MM.1S (cell line): ENCODE results near the gene INPP4A.

Experiments used
- DNase-seq: peaks from one replicate; pipeline ENCODE4 v3.0.0-alpha.2; 2015
- H2AFZ ChIP-seq: fragments of 300-600 bp; sonication (generic); 2 replicates; pipeline ENCODE4 v1.6.0; 2016; ENCODE audit warnings: antibody characterized with exemption, low read length
- H3F3A ChIP-seq: fragments of 300-600 bp; sonication (generic); 2 replicates; pipeline ENCODE4 v1.6.1; 2016; ENCODE audit warnings: mild to moderate bottlenecking, antibody characterized with exemption, low read length, moderate library complexity, mixed read lengths; ENCODE audit not compliant: insufficient read depth
- H3K27ac ChIP-seq: fragments of 300-600 bp; sonication (generic); 2 replicates; pipeline ENCODE4 v1.5.1; 2016; ENCODE audit warnings: mild to moderate bottlenecking, low read length
- H3K27me3 ChIP-seq: fragments of 300-600 bp; sonication (generic); replicated peaks from 2 replicates; pipeline ENCODE4 v1.6.0; 2016; ENCODE audit warnings: low read length; ENCODE audit not compliant: insufficient read depth
- H3K36me3 ChIP-seq: fragments of 300-600 bp; sonication (generic); replicated peaks from 2 replicates; pipeline ENCODE4 v1.6.1; 2016; ENCODE audit warnings: mild to moderate bottlenecking, low read length, mixed read lengths; ENCODE audit not compliant: insufficient read depth
- H3K4me1 ChIP-seq: fragments of 300-600 bp; sonication (generic); 2 replicates; pipeline ENCODE4 v1.6.1; 2016; ENCODE audit warnings: low read length, mixed read lengths
- H3K4me2 ChIP-seq: fragments of 300-600 bp; sonication (generic); 2 replicates; pipeline ENCODE4 v1.6.0; 2016; ENCODE audit warnings: low read depth, low read length
- H3K4me3 ChIP-seq: fragments of 300-600 bp; sonication (generic); 2 replicates; pipeline ENCODE4 v1.5.1; 2016; ENCODE audit warnings: low read length, mixed read lengths
- H3K79me2 ChIP-seq: fragments of 300-600 bp; sonication (generic); 2 replicates; pipeline ENCODE4 v1.6.1; 2016; ENCODE audit warnings: mixed run types, low read length, mixed read lengths
- H3K9ac ChIP-seq: fragments of 300-600 bp; sonication (generic); 2 replicates; pipeline ENCODE4 v1.6.1; 2016; ENCODE audit warnings: low read length, mixed read lengths
- H3K9me2 ChIP-seq: fragments of 300-600 bp; sonication (generic); replicated peaks from 2 replicates; pipeline ENCODE4 v1.6.1; 2016; ENCODE audit warnings: mild to moderate bottlenecking, low read length, mixed read lengths; ENCODE audit not compliant: insufficient read depth
- H3K9me3 ChIP-seq: fragments of 300-600 bp; sonication (generic); replicated peaks from 2 replicates; pipeline ENCODE4 v1.6.1; 2016; ENCODE audit warnings: mild to moderate bottlenecking, low read length, mixed read lengths; ENCODE audit not compliant: insufficient read depth
- H4K20me1 ChIP-seq: fragments of 300-600 bp; sonication (generic); 2 replicates; pipeline ENCODE4 v1.6.1; 2016; ENCODE audit warnings: mild to moderate bottlenecking, low read length, moderate library complexity, mixed read lengths; ENCODE audit not compliant: insufficient read depth
- EZH2 ChIP-seq: fragments of 300-600 bp; sonication (generic); optimal IDR thresholded peaks from 2 replicates; pipeline ENCODE3; 2017; ENCODE audit warnings: low read depth, mild to moderate bottlenecking, antibody characterized with exemption, low read length, mixed read lengths
- EZH2phosphoT487 ChIP-seq: fragments of 300-600 bp; sonication (generic); IDR thresholded peaks from 2 replicates; pipeline ENCODE4 v1.6.1; 2018; ENCODE audit warnings: antibody characterized with exemption, low read length
- TF ChIP-seq, protein P1 (sequence below): fragments of 300-600 bp; sonication (generic); IDR thresholded peaks from 2 replicates; pipeline ENCODE4 v1.5.1; 2016; ENCODE audit warnings: antibody characterized with exemption, low read length, mixed read lengths

Gene INPP4A

DNA sequence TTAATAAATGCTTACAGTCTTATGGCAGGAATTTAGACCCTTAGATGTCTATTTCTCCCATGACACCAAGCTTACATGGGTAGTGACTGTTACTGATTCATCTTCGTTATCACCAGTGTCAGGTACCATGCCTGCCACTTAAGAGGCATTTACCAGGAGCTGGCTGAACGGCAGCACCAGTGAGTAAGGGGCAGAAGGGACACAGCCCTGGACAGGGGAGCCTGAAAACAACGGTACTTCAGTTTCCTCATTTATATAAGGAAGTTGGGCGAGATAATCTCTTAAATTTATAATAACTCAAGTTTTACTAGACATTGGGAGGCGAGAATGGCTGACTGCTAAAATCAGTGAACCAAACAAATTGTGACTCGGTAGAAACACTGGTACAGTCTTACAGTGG, 162.4 kb downstream of the INPP4A start:
- TF ChIP-seq EZH2phosphoT487 (no peak), EZH2 (no peak)
- TF ChIP-seq, protein P1, sequence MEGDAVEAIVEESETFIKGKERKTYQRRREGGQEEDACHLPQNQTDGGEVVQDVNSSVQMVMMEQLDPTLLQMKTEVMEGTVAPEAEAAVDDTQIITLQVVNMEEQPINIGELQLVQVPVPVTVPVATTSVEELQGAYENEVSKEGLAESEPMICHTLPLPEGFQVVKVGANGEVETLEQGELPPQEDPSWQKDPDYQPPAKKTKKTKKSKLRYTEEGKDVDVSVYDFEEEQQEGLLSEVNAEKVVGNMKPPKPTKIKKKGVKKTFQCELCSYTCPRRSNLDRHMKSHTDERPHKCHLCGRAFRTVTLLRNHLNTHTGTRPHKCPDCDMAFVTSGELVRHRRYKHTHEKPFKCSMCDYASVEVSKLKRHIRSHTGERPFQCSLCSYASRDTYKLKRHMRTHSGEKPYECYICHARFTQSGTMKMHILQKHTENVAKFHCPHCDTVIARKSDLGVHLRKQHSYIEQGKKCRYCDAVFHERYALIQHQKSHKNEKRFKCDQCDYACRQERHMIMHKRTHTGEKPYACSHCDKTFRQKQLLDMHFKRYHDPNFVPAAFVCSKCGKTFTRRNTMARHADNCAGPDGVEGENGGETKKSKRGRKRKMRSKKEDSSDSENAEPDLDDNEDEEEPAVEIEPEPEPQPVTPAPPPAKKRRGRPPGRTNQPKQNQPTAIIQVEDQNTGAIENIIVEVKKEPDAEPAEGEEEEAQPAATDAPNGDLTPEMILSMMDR: no peak
- H3K9me2 ChIP-seq: no peaks in the 10 kb centered on the region
- H3F3A ChIP-seq: peaks cover 11% of the 10 kb centered on the region
- no peaks in the 10 kb centered on the region for H3K36me3 ChIP-seq
- H4K20me1 ChIP-seq: no peaks in the 10 kb centered on the region
- peak overlapping the region; percentile 85 for H3K4me2 ChIP-seq
- peaks cover 13% of the 10 kb centered on the region for H3K4me1 ChIP-seq
- peak overlapping the region; percentile 98; the same call in 1 of the 2 replicates for H3K4me3 ChIP-seq
- no peak overlapping the region for H3K27ac ChIP-seq
- H3K9me3 ChIP-seq: no peaks in the 10 kb centered on the region
- H3K27me3 ChIP-seq: no peaks in the 10 kb centered on the region
- peak overlapping the region; percentile 97; the same call in 1 of the 2 replicates for H3K9ac ChIP-seq
- no peak for DNase-seq
- no peak overlapping the region for H2AFZ ChIP-seq
- H3K79me2 ChIP-seq: peaks cover 50% of the 10 kb centered on the region

DNA sequence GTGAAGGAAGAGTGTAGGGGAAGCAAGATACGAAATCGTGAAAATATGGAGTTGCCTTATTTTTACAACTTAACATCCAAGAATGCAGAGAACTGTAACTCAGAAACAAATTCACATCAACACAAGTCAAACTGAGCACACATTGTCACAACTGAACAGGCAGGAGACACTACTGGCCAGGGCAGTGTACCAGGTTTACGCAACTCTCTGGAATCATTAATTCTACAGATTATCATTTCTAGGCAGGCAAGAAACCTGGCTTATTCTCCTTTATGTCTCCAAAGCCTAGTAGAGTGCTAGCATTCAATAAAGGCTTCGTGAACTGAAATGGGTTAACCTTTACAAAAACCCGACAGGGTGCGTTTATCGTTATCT, 163.1 kb downstream of the INPP4A start:
- TF ChIP-seq EZH2 (no peak), EZH2phosphoT487 (no peak)
- TF ChIP-seq, protein P1: no peak
- Histone ChIP-seq H3K4me1 (peaks cover 13% of the 10 kb centered on the region), H3K4me3 (peak overlapping the region; percentile 98), H3K9me2 (no peaks in the 10 kb centered on the region), H3K9me3 (no peaks in the 10 kb centered on the region), H3K36me3 (no peaks in the 10 kb centered on the region; the same call in 1 of the 2 replicates), H3K27me3 (no peaks in the 10 kb centered on the region), H3K9ac (peak overlapping the region; percentile 97), H4K20me1 (no peaks in the 10 kb centered on the region), H3K4me2 (peak overlapping the region; percentile 85), H2AFZ (peak overlapping the region; percentile 77), H3K79me2 (peaks cover 50% of the 10 kb centered on the region), H3K27ac (peak overlapping the region; percentile 76; the same call in 1 of the 2 replicates), H3F3A (peaks cover 11% of the 10 kb centered on the region)
- no peak for DNase-seq

DNA sequence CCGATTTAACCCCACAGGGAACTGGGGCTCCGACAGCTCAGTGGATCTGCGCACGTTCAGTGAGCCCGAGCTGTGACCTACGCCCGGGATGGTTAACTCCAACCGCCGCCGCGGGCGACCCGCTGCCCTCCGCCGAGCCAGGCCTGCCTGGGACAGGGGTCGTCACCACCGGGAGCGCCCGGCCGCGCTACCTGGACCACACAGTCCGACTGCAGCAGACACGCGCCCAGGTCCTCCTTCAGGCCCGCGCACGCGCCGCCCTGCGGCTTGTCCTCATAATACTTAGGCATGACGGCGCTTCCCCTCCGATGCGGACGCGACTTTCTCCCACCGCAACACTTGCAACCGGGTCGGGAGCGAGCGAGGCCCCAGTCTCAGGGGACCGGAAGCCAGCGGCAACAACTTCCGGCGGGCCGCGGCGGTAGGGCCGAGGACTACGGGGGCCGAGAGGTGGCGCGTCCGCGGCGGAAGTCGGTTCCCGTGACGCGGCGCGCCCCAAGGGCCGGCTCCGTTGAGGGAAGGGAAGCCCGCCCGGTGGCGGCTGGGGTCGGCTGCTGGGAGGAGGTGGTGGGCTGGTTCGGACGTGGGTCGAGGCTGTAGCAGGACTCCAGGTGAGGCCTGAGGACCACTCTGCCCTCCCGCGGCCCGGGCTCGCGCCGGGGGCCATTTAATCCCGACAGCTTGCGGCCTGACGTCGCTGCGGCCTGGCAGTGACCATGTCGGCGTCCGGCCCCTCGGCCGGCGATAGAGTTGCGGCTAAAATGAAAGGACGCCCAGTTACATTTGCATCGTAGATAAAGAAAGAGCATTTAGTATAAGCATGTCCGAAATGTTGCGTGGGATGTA, 163.7 kb downstream of the INPP4A start, which contains the start of the genes COA5 and UNC50:
Gene COA5 (minus strand): TSS at position 397 of the 846 bp plus-strand sequence. CDS start 107 bp downstream, at position 290.
Gene UNC50 (plus strand): TSS at position 474 of the 846 bp plus-strand sequence. CDS start 1,171 bp downstream, outside the sequence.
- peaks cover 50% of the 10 kb centered on the region for H3K79me2 ChIP-seq
- H4K20me1 ChIP-seq: no peaks in the 10 kb centered on the region
- peak within 1 kb of the TSS; percentile 77 for H2AFZ ChIP-seq
- peaks cover 13% of the 10 kb centered on the region for H3K4me1 ChIP-seq
- H3K9ac ChIP-seq: peak within 1 kb of the TSS; percentile 97
- TF ChIP-seq, protein P1: no peak
- TF ChIP-seq EZH2 (no peak), EZH2phosphoT487 (no peak)
- peak within 1 kb of the TSS; percentile 98 for H3K4me3 ChIP-seq
- H3K27me3 ChIP-seq: no peaks in the 10 kb centered on the region
- H3K9me2 ChIP-seq: no peaks in the 10 kb centered on the region
- H3K4me2 ChIP-seq: peak within 1 kb of the TSS; percentile 85
- DNase-seq: peak; percentile 93
- peaks cover 10% of the 10 kb centered on the region for H3F3A ChIP-seq
- peak within 1 kb of the TSS; percentile 76 for H3K27ac ChIP-seq
- H3K36me3 ChIP-seq: no peaks in the 10 kb centered on the region; the same call in 1 of the 2 replicates
- no peaks in the 10 kb centered on the region for H3K9me3 ChIP-seq
